ENCODE measurements around the gene PLA2G4E. TPM values are rescaled to one million over a fixed set of nuclear protein-coding genes. Genes with fewer than 3 reads are reported as not detected.

The PLA2G4E gene
- total RNA-seq, 1 experiment from 2014 or later = not detected

DNA sequence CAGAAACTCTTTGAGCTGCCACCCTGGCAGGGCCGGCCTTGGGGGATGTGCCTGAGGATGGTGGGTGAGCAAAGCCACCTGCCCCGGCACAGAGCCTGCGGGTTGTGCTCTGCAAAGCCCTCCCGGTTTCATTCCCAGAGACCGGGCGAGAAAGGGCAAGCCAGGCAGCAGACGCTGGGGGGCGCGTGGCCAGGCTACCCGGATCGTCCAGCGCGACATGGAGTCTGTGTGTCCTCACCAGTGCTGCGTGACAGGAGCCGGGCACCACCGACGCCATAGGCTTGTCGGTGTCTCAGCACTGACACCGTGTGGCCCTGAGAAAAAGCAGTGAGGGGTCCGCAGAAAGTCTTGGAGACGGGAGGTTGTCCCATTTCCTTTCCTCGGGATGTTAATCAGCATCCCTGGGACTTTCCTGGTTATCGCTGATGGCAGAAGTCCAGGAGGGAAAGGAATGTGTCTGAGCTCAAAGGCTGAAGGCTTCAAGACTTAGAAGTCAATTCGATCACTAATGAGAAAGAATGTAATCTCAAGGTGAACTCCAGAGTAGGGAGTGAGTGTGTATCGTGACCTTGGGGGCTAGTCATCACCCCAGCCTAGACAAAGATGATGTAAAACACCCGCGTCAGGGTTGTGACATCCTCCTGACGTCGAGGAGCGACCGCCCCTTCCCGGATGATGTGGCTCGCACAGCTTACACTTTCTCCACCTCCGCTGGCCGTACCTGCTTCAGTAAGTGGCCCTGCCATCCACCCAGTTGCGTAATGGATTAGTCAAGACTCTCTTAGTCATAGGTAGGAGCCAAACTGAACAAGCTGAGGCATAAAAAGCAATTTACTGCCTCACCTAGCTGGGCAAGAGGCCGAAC lies 36.3 kb upstream of the PLA2G4E start:
- DNase-seq (ENCODE audit: extremely low read depth, low read depth) = peak; percentile 70

DNA sequence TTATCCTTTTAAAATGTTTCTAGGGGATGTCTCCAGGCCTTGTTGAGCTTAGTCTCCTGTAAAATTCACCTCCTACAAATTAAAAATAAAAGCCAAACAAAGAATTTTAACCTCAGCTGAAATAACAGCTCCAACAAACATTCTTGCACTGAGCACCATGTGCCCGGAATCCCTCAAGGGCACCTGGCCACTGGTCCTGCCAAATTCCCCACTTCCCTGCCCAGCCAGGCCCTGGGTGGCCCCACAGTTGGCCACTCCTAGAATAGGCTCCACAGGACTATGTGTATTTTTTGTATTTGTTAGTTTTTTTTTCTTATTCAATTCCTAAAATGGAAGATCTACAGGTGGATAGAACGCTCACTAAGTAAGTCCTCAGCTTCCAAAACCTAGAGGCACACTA lies 33.1 kb upstream of the PLA2G4E start:
- DNase-seq (ENCODE audit: extremely low read depth, low read depth) = no peak

DNA sequence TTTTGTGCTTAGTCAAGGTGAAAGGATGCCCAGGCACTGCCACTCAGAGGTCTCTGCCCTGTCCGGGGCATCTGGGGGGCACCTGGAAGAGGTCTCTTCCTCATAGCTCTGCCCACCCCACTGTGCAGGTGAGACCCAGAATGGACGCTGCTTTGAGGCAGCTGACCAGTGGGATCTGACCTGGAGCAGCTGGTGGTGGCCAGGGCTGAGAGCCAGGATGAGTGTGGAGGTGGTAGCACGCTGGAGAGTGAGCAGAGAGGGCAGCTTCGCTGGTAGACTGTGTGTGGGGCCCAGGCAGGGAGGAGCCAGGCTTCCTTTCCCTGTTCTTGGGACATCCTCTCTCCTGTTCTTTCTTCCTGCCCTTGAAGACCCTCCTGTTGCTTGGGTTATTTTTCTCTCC lies 32.2 kb upstream of the PLA2G4E start:
- DNase-seq (ENCODE audit: extremely low read depth, low read depth) = no peak

DNA sequence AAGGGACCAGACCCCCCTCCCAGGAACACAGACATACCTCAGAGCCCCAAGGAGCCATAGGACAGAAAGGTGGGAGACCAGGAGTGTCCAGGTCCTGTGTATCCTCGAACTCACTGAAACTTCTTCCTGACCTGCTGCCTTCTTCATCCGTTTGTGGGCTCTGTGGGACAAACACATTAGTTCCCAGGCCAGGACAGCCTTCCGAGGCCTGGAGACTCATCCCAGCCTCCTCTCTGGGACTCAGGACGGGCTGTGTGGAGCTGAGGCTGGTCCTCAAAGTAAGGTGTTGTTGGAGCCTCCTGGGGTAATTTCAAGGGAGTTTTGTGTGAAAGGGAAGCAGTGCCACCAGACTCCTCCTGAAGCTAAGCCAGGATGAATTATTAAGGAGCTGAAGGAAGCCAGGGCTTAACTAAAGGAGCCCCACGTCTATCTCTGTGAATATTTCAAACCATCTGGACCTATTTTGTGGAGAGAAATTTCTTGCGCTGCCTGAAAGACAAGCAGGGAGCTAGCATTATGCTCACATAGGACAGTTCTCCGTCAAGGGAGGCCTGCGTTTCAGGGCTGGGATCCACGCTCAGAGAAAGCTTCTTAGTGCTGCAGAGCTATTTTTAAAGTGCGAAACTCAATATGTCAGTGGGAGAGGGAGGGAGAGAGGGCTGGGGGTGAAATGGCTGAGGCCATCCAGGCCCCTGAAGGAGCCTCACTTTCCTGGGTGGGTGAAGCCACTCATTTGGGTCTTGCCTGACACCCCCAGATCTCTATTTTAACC lies 29.8 kb upstream of the PLA2G4E start:
- no peak for DNase-seq (ENCODE audit: extremely low read depth, low read depth)

DNA sequence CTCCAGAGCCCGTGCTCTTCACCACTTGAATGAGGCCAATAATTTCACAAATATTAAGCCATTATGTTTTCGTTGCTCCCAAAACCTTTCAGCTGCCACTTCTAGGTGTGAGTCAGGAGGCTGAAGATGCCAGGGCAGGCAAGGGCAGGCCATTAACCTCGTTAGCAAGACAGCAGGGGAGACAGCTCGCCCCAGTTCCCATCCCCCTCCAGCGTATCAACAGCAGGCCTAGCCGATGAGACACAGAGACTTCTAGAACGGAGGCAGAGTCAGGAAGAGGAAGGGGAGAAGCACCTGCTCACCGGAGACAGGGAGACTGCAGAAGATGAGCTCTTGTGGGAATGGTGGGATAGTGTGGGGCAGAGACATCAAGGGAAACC lies 28.0 kb upstream of the PLA2G4E start:
- no peak for DNase-seq (ENCODE audit: extremely low read depth, low read depth)

DNA sequence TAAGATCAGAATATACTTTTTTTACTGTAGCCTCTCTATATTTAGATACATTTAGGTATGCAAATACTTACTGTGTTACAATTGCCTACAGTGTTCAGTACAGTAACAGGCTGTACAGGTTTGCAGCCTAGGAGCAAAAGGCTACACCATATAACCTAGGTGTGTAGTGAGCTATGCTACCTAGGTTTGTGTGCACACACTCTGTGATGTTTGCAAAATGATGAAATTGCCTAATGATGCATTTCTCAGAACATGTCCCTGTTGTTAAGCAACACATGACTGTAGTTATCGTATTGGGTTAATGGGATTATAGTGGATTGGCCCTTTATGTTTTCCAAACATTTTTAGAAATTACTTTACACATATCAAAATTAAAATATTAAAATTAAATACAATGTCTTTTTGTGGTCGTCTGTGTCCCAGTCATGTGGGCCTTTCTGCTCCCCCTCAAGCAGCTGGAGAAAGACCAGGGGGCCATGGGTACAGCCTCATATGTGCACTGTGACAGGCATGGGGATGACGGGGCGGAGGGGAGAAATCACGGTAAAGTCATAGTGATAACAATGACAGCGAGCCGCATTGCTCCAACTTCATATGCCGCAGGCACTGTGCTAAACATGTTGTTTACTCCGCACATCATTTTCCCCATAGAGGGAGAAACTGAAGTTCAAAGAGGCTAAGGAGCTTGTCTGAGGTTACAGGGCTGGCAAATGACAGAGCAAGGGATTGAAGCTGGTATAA lies 27.4 kb upstream of the PLA2G4E start:
- no peak for DNase-seq (ENCODE audit: extremely low read depth, low read depth)

DNA sequence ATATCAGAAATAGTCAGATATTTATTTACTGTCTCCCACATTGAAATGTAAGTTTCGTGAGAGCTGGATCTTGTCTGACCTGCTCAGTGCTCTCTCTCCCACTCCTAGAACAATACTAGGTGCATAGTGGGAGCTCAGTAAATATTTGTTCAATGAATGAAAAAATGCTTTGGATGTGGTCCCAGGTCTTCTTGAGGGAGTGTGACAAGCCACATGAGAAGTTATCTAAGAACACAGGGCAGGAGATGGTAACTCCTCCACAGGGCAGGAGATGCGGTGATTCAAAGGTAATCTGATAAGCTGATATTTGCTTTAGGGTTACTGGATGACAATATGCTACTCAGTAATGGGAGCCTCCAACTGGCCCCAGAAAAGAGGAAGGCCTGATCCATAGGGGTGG lies 25.8 kb upstream of the PLA2G4E start:
- no peak for DNase-seq (ENCODE audit: extremely low read depth, low read depth)

DNA sequence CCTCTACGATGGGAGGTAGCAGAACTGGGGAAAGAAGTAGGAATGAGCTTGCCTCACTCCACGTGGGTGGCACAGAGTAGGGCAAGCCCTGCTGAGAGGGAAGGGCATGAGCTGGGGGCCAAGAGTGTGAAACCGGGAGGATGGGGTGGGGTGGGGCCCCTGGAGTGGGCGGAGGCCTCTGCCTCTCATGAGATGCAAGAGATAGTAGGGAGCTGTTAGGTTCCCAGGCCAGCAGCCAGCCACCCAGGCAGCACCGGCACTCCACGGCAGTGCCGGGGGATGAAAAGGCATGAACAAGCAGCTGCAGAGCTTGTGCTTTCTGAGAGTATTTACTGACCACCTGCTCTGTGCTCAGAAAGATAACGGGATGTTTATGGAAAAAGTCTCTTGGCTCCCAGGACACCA lies 24.4 kb upstream of the PLA2G4E start:
- no peak for DNase-seq (ENCODE audit: extremely low read depth, low read depth)

DNA sequence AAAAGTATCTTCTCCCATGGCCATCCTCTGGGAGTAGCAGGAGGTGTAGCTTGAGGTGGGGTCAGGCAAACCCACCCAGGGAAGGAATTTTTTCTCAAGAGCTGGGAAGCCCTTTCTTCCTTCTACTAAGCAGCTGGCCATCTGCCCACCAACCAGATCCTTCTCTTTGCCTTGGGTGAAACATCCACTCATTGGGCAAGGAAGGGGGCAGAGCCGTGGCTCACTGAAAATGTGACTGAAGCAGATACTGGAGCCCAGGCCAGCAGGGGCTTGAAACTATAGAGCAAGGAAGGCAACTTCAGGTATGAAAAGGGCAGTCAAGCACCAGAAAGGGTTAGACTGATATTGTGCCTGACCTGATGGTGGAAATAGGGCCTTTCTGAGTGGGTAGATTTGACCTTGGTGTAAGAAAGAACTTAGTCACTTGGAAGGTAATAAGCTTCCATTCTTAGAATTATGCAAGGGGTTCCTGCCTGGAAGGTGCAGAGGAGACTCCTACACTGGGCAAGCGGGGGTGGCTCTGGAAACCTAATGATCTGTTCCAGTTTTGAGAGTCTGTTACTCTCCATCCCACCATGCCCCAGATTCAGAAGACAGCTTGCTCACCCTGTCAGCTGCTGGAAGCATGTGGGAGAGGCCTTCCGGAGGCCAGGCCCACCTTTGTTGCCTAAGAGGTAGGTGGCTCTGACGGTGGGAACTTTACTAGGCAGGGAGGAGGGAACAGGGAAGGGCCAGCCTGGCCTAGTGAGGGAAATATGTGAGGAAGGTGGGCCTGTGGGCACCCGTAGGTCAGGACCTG lies 22.0 kb upstream of the PLA2G4E start:
- DNase-seq (ENCODE audit: extremely low read depth, low read depth) = no peak

DNA sequence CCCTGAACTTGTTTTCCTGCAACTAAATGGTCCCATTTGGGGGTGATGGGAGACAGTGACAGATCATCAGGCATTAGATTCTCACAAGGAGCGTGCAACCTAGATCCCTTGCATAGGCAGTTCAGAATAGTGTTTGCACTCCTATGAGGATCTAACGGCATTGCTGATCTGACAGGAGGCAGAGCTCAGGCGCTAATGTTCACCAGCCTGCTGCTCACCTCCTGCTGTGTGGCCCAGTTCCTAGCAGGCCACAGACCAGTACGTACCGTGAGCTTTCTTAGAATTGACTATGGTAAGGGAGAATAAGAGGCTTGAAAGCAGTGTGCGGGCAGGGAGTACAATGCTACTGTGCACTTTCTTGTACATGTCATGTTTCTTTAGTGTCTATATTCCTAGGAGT lies 17.6 kb upstream of the PLA2G4E start:
- no peak for DNase-seq (ENCODE audit: extremely low read depth, low read depth)

DNA sequence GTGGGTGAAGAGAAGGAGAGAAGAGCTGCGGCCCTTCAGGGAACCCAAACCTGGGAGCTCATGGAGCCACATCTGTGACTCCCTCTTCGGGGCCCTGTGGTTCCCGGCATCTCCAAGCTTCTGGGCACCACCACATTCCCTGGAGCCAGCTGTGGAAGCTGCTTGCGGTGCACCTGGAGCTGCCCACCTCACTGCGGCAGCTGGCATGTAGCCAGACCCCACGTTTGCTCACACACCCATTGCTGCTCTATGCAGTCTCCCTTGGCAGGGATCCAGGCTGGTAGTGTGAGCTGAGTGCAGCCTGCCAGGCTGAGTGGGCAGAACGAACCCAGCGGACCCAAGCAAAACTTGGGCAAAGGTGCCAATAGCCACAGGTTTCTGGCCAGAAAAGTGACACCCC lies 16.8 kb upstream of the PLA2G4E start:
- DNase-seq (ENCODE audit: extremely low read depth, low read depth) = no peak

DNA sequence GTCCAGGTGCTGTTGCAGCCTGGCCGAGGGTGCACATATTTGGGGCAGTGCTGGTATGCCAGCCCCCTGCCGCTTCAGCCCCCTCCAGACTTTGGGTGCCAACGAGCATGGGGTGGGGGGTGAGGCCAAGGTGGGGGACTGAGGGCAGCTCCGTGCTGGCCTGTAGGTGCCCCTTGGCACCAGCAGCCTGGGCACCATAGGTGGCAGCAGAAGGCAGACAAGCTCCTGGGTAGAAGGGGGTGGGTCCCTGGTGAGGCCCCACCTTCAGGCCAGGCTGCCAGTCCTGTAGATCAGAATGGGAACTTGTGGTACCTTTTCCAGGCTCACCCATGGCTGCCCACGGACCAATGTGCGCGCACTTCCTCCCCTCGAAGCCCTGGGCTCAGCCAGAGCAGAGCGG lies 16.1 kb upstream of the PLA2G4E start:
- no peak for DNase-seq (ENCODE audit: extremely low read depth, low read depth)

DNA sequence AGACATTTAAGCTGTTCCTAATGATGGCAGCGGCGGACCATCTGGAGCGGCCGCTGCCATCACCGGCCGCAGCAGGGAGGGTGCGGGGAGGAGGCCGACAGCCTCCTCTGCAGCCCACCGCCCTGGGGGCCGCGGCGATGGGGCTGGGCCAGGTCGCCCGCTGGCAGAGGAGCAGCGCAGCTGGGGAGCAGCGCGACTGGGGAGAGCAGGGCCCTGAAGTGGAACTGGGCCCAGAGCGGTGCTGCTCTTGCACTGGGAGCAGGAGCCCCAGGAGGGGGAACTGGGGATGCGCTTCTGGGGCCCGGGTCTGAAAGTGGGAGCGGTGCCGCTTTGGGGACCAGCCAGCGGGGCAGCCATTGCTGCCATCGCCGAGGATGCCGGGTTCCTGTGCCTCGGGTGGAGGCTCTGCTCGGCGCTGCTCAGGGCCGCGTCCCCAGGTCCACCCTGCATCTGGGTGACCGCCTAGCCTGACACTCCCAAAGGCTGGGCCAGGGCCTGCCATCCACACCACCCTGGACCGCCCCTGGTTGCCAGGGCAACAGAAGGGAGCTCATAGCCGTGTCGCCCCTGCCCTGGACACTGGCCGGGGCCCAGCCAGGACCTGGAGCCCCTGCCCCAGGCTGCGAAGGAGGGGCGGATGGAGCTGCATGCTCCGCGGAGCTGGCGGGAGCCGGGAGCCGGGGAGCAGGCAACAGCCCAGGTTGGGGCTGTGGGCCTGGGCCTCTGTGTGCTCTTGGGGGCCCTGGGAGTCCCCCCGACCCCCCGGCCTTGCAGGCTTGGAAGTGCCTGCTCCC lies 15.5 kb upstream of the PLA2G4E start:
- DNase-seq (ENCODE audit: extremely low read depth, low read depth) = no peak

DNA sequence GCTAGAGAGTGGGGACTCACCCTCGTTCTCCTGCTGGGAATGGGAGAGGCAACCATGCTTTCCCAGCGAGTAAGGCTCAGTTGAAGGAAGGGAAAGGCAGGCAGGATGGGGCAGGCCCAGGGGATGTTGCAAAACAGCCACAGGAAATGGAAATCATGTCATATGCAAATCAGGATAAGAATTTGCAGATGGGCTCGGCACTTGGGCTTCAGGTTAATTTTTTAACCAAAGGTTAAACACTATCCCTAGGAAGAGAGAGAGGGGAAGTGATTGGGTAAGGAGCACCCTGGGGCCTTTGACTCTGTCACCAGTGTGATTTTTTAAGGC lies 14.6 kb upstream of the PLA2G4E start:
- DNase-seq (ENCODE audit: extremely low read depth, low read depth) = no peak

DNA sequence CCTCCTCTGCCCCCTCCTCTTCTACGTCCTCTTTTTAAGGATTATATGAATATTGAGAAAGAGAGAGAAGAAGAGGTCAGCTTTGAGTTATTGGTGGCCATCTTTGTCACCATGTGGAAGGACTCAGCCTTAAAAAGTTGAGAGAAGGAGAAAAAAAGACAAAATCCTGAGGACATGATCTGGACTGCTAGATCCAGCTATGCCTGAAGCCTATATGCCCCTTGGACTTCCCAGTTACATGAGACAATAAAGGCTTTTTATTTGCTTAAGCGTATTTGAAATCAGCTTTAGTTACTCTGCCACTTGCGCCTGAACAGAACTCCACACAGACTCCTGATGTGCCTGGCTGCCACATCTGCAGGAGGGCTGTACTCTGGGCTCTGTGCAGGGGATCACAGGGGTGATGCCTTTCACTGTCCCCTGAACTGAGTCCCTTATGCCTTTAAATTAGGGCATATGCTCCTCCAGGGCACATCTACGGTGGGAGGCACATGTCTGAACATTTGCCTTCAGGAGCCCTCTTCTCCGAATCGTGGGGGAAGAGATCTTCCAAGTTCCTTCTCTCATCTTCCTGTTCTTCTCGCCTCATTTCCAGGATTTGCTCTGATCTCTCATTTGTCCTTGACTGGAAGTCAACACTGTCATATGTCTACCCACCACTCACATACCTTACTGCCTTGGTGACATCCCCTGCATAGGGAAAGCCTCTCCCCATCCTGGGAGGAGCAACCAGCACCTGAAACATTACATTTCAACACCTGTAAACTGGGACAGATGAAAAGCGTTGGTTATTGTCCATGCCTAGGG lies 14.0 kb upstream of the PLA2G4E start:
- DNase-seq (ENCODE audit: extremely low read depth, low read depth) = no peak

DNA sequence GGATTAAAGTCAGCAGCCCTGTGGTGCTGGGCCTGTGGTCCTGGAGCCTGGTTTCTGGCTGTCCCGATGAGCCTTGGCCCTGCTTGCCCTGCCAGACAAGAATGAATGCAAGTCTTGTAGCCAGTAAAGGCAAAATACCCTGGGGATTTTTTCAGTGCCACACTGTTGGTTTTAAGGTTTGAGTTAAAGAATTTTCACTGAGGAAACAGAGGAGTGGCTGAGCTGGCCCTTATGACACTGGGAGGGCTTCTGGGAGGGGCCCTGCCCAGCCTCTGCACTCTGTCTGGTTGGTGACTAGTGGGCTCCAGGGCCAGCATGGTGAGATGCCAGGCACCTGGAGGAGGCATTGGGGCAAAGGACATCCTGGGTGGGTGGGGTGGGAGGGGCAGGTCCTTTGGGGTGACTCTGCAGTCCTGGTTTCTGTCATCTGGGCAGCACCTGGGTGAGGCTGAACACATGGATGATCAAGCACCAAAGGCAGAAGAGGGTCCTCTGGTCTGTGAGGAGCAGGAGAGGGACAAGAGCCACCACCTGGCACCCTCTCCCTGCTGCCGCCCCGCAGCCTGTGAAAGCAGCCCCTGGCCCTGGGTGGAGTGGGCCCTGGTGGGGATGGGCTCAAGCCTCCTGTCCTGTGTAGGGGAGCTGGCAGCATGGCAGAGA lies 12.5 kb upstream of the PLA2G4E start:
- DNase-seq (ENCODE audit: extremely low read depth, low read depth) = no peak

DNA sequence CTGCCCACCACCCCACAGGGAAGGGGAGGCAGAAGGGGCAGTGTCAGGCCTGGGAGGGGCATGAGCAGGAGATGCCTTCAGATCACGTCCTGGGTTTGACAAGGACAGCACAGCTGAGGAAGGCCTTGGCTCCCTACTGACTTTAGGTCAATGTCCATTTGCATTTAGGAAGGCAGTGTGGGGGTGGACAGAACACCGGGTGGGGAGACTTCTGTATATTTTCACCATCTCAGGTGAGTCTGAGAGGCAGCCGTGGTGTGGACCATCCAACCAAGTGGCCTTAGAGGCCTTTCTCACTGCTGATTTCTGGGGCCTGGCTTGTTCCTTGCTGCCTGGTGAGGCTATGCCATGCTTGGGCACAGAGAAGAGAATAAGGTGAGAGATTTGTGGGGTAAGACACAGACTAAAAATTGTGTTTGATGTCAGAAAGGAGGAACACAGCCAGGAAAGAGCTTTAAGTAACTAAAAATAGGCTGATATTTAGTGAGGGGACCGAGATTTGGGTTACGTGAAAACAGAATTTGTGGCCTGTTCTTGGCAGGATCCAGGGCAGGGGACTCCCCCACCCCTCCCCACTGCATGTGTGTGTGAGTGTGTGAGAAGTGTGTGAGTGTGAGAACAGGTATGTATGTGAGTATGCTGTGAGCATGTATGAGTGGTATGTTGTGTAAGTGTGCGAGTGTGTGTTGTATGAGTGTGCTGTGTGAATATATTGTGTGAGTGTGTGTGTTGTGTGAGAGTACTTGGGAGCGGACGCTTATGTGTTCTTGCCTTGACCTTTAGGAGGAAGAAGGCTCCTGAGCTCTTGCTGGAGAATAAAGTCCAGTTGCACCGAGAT lies 11.8 kb upstream of the PLA2G4E start:
- DNase-seq (ENCODE audit: extremely low read depth, low read depth) = no peak

All from NCI-H460 (cell line).